IPS-18c (cell line): ENCODE results near the gene TTC17.

Experiments used
- H3K4me3 ChIP-seq: 2 replicates; pipeline ENCODE4 v1.7.0; 2013; ENCODE audit warnings: low read depth, mild to moderate bottlenecking, low read length, moderate library complexity; ENCODE audit not compliant: insufficient read depth
- H3K9me3 ChIP-seq: one replicate; pipeline ENCODE4 v1.6.1; 2013; ENCODE audit warnings: mild to moderate bottlenecking, low read length, moderate library complexity; ENCODE audit not compliant: control insufficient read depth, insufficient read depth

TTC17 gene

GRCh38 chr11:43542750-43543712, 184.3 kb downstream of the TTC17 start:
- Histone ChIP-seq H3K4me3 (no peak overlapping the region), H3K9me3 (peaks cover under 1% of the 10 kb centered on the region)
